Lung (tissue), 12 donors: ENCODE results near the gene E4F1. TPM values are rescaled to one million over a fixed set of nuclear protein-coding genes. Genes with fewer than 3 reads are reported as not detected.

Source experiments
- ATAC-seq: fragments of 200-7000 bp; cut with Tn5 transposase; one replicate; pipeline ENCODE4 v1.9.1; 2020; ENCODE audit warnings: moderate number of reproducible peaks; ENCODE audit not compliant: insufficient read depth, low FRiP score
- DNase-seq, 3 donors: peaks; one replicate each; pipeline ENCODE4 v3.0.0-alpha.2; 2013 to 2017
- H3K27ac ChIP-seq, 2 donors: one replicate each; pipeline ENCODE4 v1.5.1; 2013; ENCODE audit warnings: mild to moderate bottlenecking in 2 of 2, moderate library complexity in 2 of 2, control low read depth in 1 of 2, inconsistent platforms in 1 of 2, low read depth in 1 of 2, low read length in 1 of 2
- H3K27me3 ChIP-seq, 3 donors: one replicate each; pipeline ENCODE4 v1.5.1; 2013; ENCODE audit warnings: low read length in 2 of 3; ENCODE audit not compliant: control insufficient read depth in 3 of 3, insufficient read depth in 3 of 3
- H3K36me3 ChIP-seq, 4 donors: one replicate each; pipeline ENCODE4 v1.5.1; 2013; ENCODE audit warnings: low read length in 4 of 4, mild to moderate bottlenecking in 1 of 4, moderate library complexity in 1 of 4; ENCODE audit not compliant: control insufficient read depth in 4 of 4, insufficient read depth in 4 of 4
- H3K4me1 ChIP-seq, 5 donors: one replicate each; pipeline ENCODE4 v1.5.1; 2013; ENCODE audit warnings: low read length in 5 of 5, mild to moderate bottlenecking in 2 of 5, moderate library complexity in 1 of 5; ENCODE audit not compliant: control insufficient read depth in 5 of 5, insufficient read depth in 5 of 5
- H3K4me3 ChIP-seq: one replicate; pipeline ENCODE4 v1.5.1; 2013; ENCODE audit warnings: mild to moderate bottlenecking, control low read depth, moderate library complexity
- H3K9ac ChIP-seq, 2 donors: one replicate each; pipeline ENCODE4 v1.5.1; 2013; ENCODE audit warnings: low read length in 2 of 2, control low read depth in 1 of 2; ENCODE audit not compliant: insufficient read depth in 1 of 2
- H3K9me3 ChIP-seq, 4 donors: one replicate each; pipeline ENCODE4 v1.5.1; 2013; ENCODE audit warnings: low read length in 3 of 4, mild to moderate bottlenecking in 1 of 4, moderate library complexity in 1 of 4; ENCODE audit not compliant: control insufficient read depth in 4 of 4, insufficient read depth in 3 of 4
- CTCF ChIP-seq: IDR thresholded peaks from 2 replicates; pipeline ENCODE4 v1.5.1; 2012; ENCODE audit warnings: mild to moderate bottlenecking; ENCODE audit errors: control extremely low read depth, extremely low read depth
- WGBS, 2 donors: extraction: QIAGEN DNeasy Blood & Tissue Kit; methylation state at CpG; one replicate each; pipeline ENCODE4 v1.1.7; 2013; 5-methylcytosine and 5-hydroxymethylcytosine counted together
- polyA plus RNA-seq, 2 donors: library from polyadenylated mRNA; stranded (reverse); fragments of 200-250 nt; gene quantifications; one replicate each; pipeline ENCODE4 v1.2.1, GENCODE V29; 2013
- total RNA-seq, 2 donors: library from RNA; depleted of rRNA in 1 of 2; stranded (reverse); fragments of >200 nt in 1 of 2; gene quantifications; one replicate each; pipeline ENCODE4 v1.2.1, GENCODE V29; 2014 to 2021
- donor health status: control.
- donor health status: control.
- donor health status: Bipolar disorder and iron deficiency.
- donor health status: healthy.
- donor health status: DM: yes; HTN: yes; CAD: no.

The E4F1 gene
- total and polyA plus RNA-seq, 4 donors, result 21.0 to 30.2 (median 24.8) TPM

GRCh38 chr16:2234813-2235170, 11.4 kb downstream of the E4F1 start:
- peaks cover 0 to 67% (median 21%) of the 10 kb centered on the region in 4 donors for H3K36me3 ChIP-seq
- no peak overlapping the region for H3K9ac ChIP-seq
- peaks cover 0 to 27% (median 4%) of the 10 kb centered on the region in 3 donors for H3K27me3 ChIP-seq
- no peak overlapping the region for H3K4me3 ChIP-seq
- no peak for DNase-seq
- H3K27ac ChIP-seq, result no peak overlapping the region
- no peak for ATAC-seq
- 95 to 96% methylated on average over 18 of the region's 18 CpGs for WGBS, 2 donors
- no peak for TF ChIP-seq CTCF
- H3K9me3 ChIP-seq, result peaks cover 0 to 22% (median 0%) of the 10 kb centered on the region in 4 donors
- H3K4me1 ChIP-seq, result peaks cover 0 to 13% (median 7%) of the 10 kb centered on the region in 5 donors

- no peak overlapping the region for H3K27ac ChIP-seq
- peaks cover 0 to 13% (median 7%) of the 10 kb centered on the region in 5 donors for H3K4me1 ChIP-seq
- peaks cover 0 to 27% (median 4%) of the 10 kb centered on the region in 3 donors for H3K27me3 ChIP-seq
- ATAC-seq, result no peak
- peaks cover 0 to 22% (median 0%) of the 10 kb centered on the region in 4 donors for H3K9me3 ChIP-seq
- H3K4me3 ChIP-seq, result no peak overlapping the region
- peaks cover 0 to 64% (median 19%) of the 10 kb centered on the region in 4 donors for H3K36me3 ChIP-seq
- 95 to 96% methylated on average over 28 of the region's 28 CpGs for WGBS, 2 donors
- DNase-seq, result no peak
- H3K9ac ChIP-seq, result no peak overlapping the region
- TF ChIP-seq CTCF, result no peak
Observed at GRCh38 chr16:2235234-2235651, 11.9 kb downstream of the E4F1 start.

- Histone ChIP-seq H3K36me3 (peaks cover 0 to 59% (median 19%) of the 10 kb centered on the region in 4 donors), H3K4me1 (peaks cover 0 to 13% (median 7%) of the 10 kb centered on the region in 5 donors), H3K9me3 (peaks cover 0 to 22% (median 0%) of the 10 kb centered on the region in 4 donors), H3K4me3 (no peak overlapping the region), H3K27ac (no peak overlapping the region), H3K27me3 (peaks cover 0 to 27% (median 4%) of the 10 kb centered on the region in 3 donors), H3K9ac (no peak overlapping the region)
- DNase-seq (no peak), ATAC-seq (no peak)
- WGBS, 2 donors, result 85 to 87% methylated on average over 19 of the region's 19 CpGs
- TF ChIP-seq CTCF, result no peak
Observed at GRCh38 chr16:2235695-2236336, 12.4 kb downstream of the E4F1 start.
